ELF-1 (cell line): ENCODE data around the gene DYNC1I1.
A peak's percentile ranks its signal among the peaks of the same experiment; 100 is the strongest.
"Not testable (repeated sequence)": the region's sequence is repeated elsewhere in the genome, so short reads cannot be mapped to it uniquely, and the experiment has no call there.

Source experiments
- DNase-seq: peaks from one replicate; pipeline ENCODE4 v3.0.0-alpha.2; 2016; ENCODE audit warnings: low read depth, low spot score

DYNC1I1 gene

GRCh38 chr7:95906851-95907250 is 134.5 kb downstream of the DYNC1I1 start:
- no peak for DNase-seq

- no peak for DNase-seq
Observed at GRCh38 chr7:95907337-95907736, 135.0 kb downstream of the DYNC1I1 start.

GRCh38 chr7:95908499-95908898 is 136.1 kb downstream of the DYNC1I1 start:
- DNase-seq, result no peak

GRCh38 chr7:95910341-95910740 is 138.0 kb downstream of the DYNC1I1 start:
- no peak for DNase-seq

- DNase-seq, result no peak
Observed at GRCh38 chr7:95915731-95916130, 143.4 kb downstream of the DYNC1I1 start.

GRCh38 chr7:95916573-95917297 is 144.4 kb downstream of the DYNC1I1 start:
- peak; percentile 80 for DNase-seq

- no peak for DNase-seq
Observed at GRCh38 chr7:95917634-95918033, 145.3 kb downstream of the DYNC1I1 start.

- no peak for DNase-seq
Observed at GRCh38 chr7:95919556-95919955, 147.2 kb downstream of the DYNC1I1 start.

GRCh38 chr7:95921543-95921942 is 149.2 kb downstream of the DYNC1I1 start:
- no peak for DNase-seq

- DNase-seq, result no peak
Observed at GRCh38 chr7:95922191-95922590, 149.8 kb downstream of the DYNC1I1 start.

GRCh38 chr7:95925236-95925635 is 152.9 kb downstream of the DYNC1I1 start:
- no peak for DNase-seq

- DNase-seq, result no peak
Observed at GRCh38 chr7:95925971-95926370, 153.6 kb downstream of the DYNC1I1 start.

- no peak for DNase-seq
Observed at GRCh38 chr7:95927756-95928155, 155.4 kb downstream of the DYNC1I1 start.

- no peak for DNase-seq
Observed at GRCh38 chr7:95929710-95930280, 157.4 kb downstream of the DYNC1I1 start.

- DNase-seq, result no peak
Observed at GRCh38 chr7:95931460-95932232, 159.3 kb downstream of the DYNC1I1 start.

GRCh38 chr7:95933618-95934017 is 161.3 kb downstream of the DYNC1I1 start:
- DNase-seq, result no peak

- not testable (repeated sequence) for DNase-seq
Observed at GRCh38 chr7:95944867-95945266, 172.5 kb downstream of the DYNC1I1 start.

- DNase-seq, result no peak
Observed at GRCh38 chr7:95950698-95951097, 178.3 kb downstream of the DYNC1I1 start.

GRCh38 chr7:95951531-95951930 is 179.2 kb downstream of the DYNC1I1 start:
- DNase-seq, result no peak

GRCh38 chr7:95951997-95952795 is 179.8 kb downstream of the DYNC1I1 start:
- DNase-seq, result no peak

- no peak for DNase-seq
Observed at GRCh38 chr7:95952851-95953250, 180.5 kb downstream of the DYNC1I1 start.

- DNase-seq, result no peak
Observed at GRCh38 chr7:95955748-95956147, 183.4 kb downstream of the DYNC1I1 start.
